K562 (cell line): ENCODE results near the gene CCDC136. TPM values are rescaled to one million over a fixed set of nuclear protein-coding genes. Genes with fewer than 3 reads are reported as not detected.

Experiments
- ARID1B ChIP-seq: fragments of 450-650 bp; IDR thresholded peaks from 2 replicates; pipeline ENCODE4 v1.6.1; 2016; ENCODE audit warnings: antibody characterized with exemption, mild to moderate bottlenecking, inconsistent platforms
- CEBPZ ChIP-seq: fragments of 150-350 bp; IDR thresholded peaks from 2 replicates; pipeline ENCODE4 v1.6.1; 2014; ENCODE audit warnings: low read depth, mild to moderate bottlenecking, low read length, borderline replicate concordance
- ESRRB ChIP-seq: fragments of 250-450 bp; sonication (Bioruptor Pico); IDR thresholded peaks from 2 replicates; pipeline ENCODE4 v1.5.0; 2020; ENCODE audit warnings: mild to moderate bottlenecking, moderate library complexity, borderline replicate concordance
- FOXA3 ChIP-seq, 2 experiments: fragments of 450-650 bp in 1 of 2; sonication (generic) in 1 of 2; formaldehyde crosslinking; IDR thresholded peaks in 1 of 2; conservative IDR thresholded peaks in 1 of 2; 2 replicates each; pipeline versions ENCODE4 v1.4.0 to v1.8.0; 2020 to 2022; ENCODE audit warnings: mild to moderate bottlenecking in 2 of 2, missing genetic modification reagents in 1 of 2
- HOXB6 ChIP-seq: fragments of 250-450 bp; sonication (Bioruptor Pico); IDR thresholded peaks from 2 replicates; pipeline ENCODE4 v1.5.1; 2022; ENCODE audit warnings: mild to moderate bottlenecking, borderline replicate concordance
- RBM34 ChIP-seq: fragments of 200-400 bp; formaldehyde crosslinking; IDR thresholded peaks from 2 replicates; pipeline ENCODE4 v1.6.1; 2018; ENCODE audit warnings: low read length, borderline replicate concordance; ENCODE audit not compliant: insufficient read depth
- RREB1 ChIP-seq: fragments of 250-450 bp; sonication (Bioruptor Pico); IDR thresholded peaks from 2 replicates; pipeline ENCODE4 v1.4.0; 2020
- TAF9B ChIP-seq: fragments of 450-650 bp; IDR thresholded peaks from 2 replicates; pipeline ENCODE4 v1.6.1; 2018; ENCODE audit warnings: mild to moderate bottlenecking; ENCODE audit not compliant: partially characterized antibody
- ZNF518B ChIP-seq: fragments of 250-450 bp; sonication (Bioruptor Pico); IDR thresholded peaks from 2 replicates; pipeline ENCODE4 v1.5.0; 2021; ENCODE audit warnings: mild to moderate bottlenecking, moderate library complexity
- polyA plus RNA-seq, 8 experiments: library from polyadenylated mRNA; depleted of rRNA in 4 of 8; stranded (reverse) in 5 of 8; unstranded in 3 of 8; fragments of >200 nt; fragmentation: Nextera tagmentation in 2 of 8; fragmentation: Illumina TruSeq in 1 of 8; extraction: Ambion mirVana in 2 of 8; extraction: Trizol in 1 of 8; gene quantifications; 2 replicates each; pipeline versions ENCODE4 v1.2.1 to v1.2.3, GENCODE V29; 2011 to 2014; ENCODE audit warnings: inconsistent platforms in 1 of 8, missing spikeins in 1 of 8
- total RNA-seq, 7 experiments: library from RNA; depleted of rRNA in 6 of 7; stranded (reverse); fragments of >200 nt in 6 of 7; fragmentation: Illumina TruSeq in 2 of 7; extraction: Trizol in 2 of 7; gene quantifications; 2 replicates each; pipeline versions ENCODE4 v1.2.1 to v1.2.3, GENCODE V29; 2011 to 2021; ENCODE audit warnings: low replicate concordance in 1 of 7
- TF ChIP-seq, protein P1 (sequence below): sonication (generic); formaldehyde crosslinking; IDR thresholded peaks from 2 replicates; pipeline ENCODE4 v1.8.0; 2023; ENCODE audit warnings: mild to moderate bottlenecking, missing genetic modification reagents

CCDC136 gene
- total and polyA plus RNA-seq, 9 of the 15 experiments (the other 6 are each of a cell fraction or from before 2014, with no cell fraction given): 2.4 to 40.8 (median 26.5) TPM

DNA sequence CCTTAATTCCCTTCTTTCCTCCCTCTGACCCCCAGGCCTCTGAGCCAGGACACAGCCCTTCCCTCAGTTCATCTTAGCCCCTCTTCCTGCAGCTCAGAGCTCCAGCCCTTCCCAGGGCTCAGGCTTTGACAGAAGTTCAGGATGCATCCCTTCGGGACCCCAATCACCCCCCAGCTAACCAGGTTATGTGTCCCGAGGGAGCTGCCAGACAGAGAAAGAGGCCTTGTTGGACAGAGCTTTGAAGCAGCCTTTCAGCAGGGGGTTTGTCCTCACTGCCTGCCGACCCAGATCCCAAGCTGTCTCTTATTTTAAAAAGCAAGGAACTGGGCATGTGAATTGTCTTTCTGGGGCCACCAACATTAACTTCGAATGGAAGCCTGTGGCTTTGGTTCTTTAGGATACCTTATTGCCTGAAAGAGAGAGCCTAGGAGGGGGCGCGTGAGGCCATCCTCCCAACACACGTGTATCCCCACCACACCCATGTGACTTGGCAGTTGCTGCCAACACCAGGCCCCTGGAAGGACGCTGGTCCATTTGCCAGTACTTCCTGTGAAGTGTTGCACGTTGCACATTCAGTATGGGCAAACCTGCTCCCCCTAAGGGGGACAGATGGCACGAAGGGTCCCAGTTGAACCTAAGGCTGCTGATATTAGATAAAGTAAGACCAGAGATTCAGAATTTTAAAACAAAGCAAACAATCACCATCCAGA, 858 bp downstream of the CCDC136 start (continued):
- 0 out of 2 replicates have a peak, but pooled peaks have one; percentile 56 for TF ChIP-seq RREB1
- TF ChIP-seq HOXB6 (CRISPR knock-in tag): no peak
- TF ChIP-seq, protein P1, sequence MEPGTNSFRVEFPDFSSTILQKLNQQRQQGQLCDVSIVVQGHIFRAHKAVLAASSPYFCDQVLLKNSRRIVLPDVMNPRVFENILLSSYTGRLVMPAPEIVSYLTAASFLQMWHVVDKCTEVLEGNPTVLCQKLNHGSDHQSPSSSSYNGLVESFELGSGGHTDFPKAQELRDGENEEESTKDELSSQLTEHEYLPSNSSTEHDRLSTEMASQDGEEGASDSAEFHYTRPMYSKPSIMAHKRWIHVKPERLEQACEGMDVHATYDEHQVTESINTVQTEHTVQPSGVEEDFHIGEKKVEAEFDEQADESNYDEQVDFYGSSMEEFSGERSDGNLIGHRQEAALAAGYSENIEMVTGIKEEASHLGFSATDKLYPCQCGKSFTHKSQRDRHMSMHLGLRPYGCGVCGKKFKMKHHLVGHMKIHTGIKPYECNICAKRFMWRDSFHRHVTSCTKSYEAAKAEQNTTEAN (CRISPR knock-in tag): no peak
- TF ChIP-seq RBM34: no peak
- TF ChIP-seq ARID1B: 0 out of 2 replicates have a peak, but pooled peaks have one; percentile 11
- TF ChIP-seq ESRRB (CRISPR knock-in tag): no peak
- TF ChIP-seq FOXA3 (CRISPR knock-in tag; conservative IDR thresholded peaks at IDR 0.05 in 1 of 2, IDR thresholded peaks at IDR 0.05 in 1 of 2): no peak
- no peak for TF ChIP-seq ZNF518B (CRISPR knock-in tag)
- TF ChIP-seq TAF9B: no peak
- no peak for TF ChIP-seq CEBPZ
